HepG2 (cell line): ENCODE results near the gene SRSF3. TPM values are rescaled to one million over a fixed set of nuclear protein-coding genes. Genes with fewer than 3 reads are reported as not detected.

ENCODE experiments used
- ARID2 ChIP-seq: sonication (generic); formaldehyde crosslinking; IDR thresholded peaks from 2 replicates; pipeline ENCODE4 v1.8.1; 2022; ENCODE audit warnings: mild to moderate bottlenecking, missing genetic modification reagents, borderline replicate concordance
- CC2D1A ChIP-seq: sonication (generic); formaldehyde crosslinking; IDR thresholded peaks from 2 replicates; pipeline ENCODE4 v1.8.1; 2023; ENCODE audit warnings: mild to moderate bottlenecking, missing genetic modification reagents
- CCAR2 ChIP-seq: fragments of 200-400 bp; formaldehyde crosslinking; optimal IDR thresholded peaks from 2 replicates; pipeline ENCODE3; 2018; ENCODE audit warnings: low read depth, mild to moderate bottlenecking, low read length, moderate library complexity
- CEBPZ ChIP-seq: IDR thresholded peaks from 2 replicates; pipeline ENCODE4 v1.6.1; 2012; ENCODE audit warnings: low read length, improper control_type of control experiment
- FOXJ3 ChIP-seq: sonication (generic); formaldehyde crosslinking; IDR thresholded peaks from 2 replicates; pipeline ENCODE4 v1.4.0; 2020; ENCODE audit warnings: missing genetic modification reagents, mild to moderate bottlenecking, borderline replicate concordance
- FOXO1 ChIP-seq: sonication (generic); formaldehyde crosslinking; IDR thresholded peaks from 2 replicates; pipeline ENCODE4 v1.4.0; 2020; ENCODE audit warnings: missing genetic modification reagents
- GLI4 ChIP-seq: sonication (generic); formaldehyde crosslinking; IDR thresholded peaks from 2 replicates; pipeline ENCODE4 v1.5.1; 2020; ENCODE audit warnings: missing genetic modification reagents, mild to moderate bottlenecking, moderate library complexity, borderline replicate concordance
- ISL2 ChIP-seq: sonication (generic); formaldehyde crosslinking; IDR thresholded peaks from 2 replicates; pipeline ENCODE4 v1.5.0; 2020; ENCODE audit warnings: missing genetic modification reagents
- KLF15 ChIP-seq: sonication (generic); formaldehyde crosslinking; IDR thresholded peaks from 2 replicates; pipeline ENCODE4 v1.8.1; 2023; ENCODE audit warnings: borderline replicate concordance, mild to moderate bottlenecking, inconsistent platforms, missing genetic modification reagents, mixed read lengths
- MTA1 ChIP-seq: sonication (generic); formaldehyde crosslinking; IDR thresholded peaks from 2 replicates; pipeline ENCODE4 v1.4.0; 2020; ENCODE audit warnings: missing genetic modification reagents, mild to moderate bottlenecking, borderline replicate concordance
- NFE2L1 ChIP-seq: sonication (generic); formaldehyde crosslinking; IDR thresholded peaks from 2 replicates; pipeline ENCODE4 v1.4.0; 2020; ENCODE audit warnings: missing genetic modification reagents, mild to moderate bottlenecking, borderline replicate concordance
- PHF8 ChIP-seq: sonication (generic); formaldehyde crosslinking; IDR thresholded peaks from 2 replicates; pipeline ENCODE4 v1.5.0; 2020; ENCODE audit warnings: missing genetic modification reagents
- RARA ChIP-seq: IDR thresholded peaks from 2 replicates; pipeline ENCODE4 v1.6.1; 2016; ENCODE audit warnings: missing genetic modification reagents, missing compliant biosample characterization
- RBM22 ChIP-seq: fragments of 200-400 bp; formaldehyde crosslinking; optimal IDR thresholded peaks from 2 replicates; pipeline ENCODE3; 2017; ENCODE audit warnings: mild to moderate bottlenecking, low read length, moderate library complexity
- SMC3 ChIP-seq: IDR thresholded peaks from 2 replicates; pipeline ENCODE4 v1.6.1; 2011; ENCODE audit warnings: low read length, improper control_type of control experiment
- SRSF1 ChIP-seq: fragments of 200-400 bp; formaldehyde crosslinking; optimal IDR thresholded peaks from 2 replicates; pipeline ENCODE3; 2017; ENCODE audit warnings: mild to moderate bottlenecking, low read depth, low read length, moderate library complexity
- TBX3 ChIP-seq: fragments of 450-650 bp; IDR thresholded peaks from 2 replicates; pipeline ENCODE4 v1.6.1; 2017; ENCODE audit warnings: antibody characterized with exemption, mild to moderate bottlenecking, inconsistent platforms, borderline replicate concordance
- ZFP90 ChIP-seq: sonication (generic); formaldehyde crosslinking; IDR thresholded peaks from 2 replicates; pipeline ENCODE4 v1.8.0; 2022; ENCODE audit warnings: missing genetic modification reagents, mild to moderate bottlenecking, inconsistent platforms, borderline replicate concordance
- ZNF296 ChIP-seq: sonication (generic); formaldehyde crosslinking; conservative IDR thresholded peaks from 2 replicates; pipeline ENCODE4 v1.5.0; 2020; ENCODE audit warnings: mild to moderate bottlenecking, missing genetic modification reagents
- ZNF354B ChIP-seq: sonication (generic); formaldehyde crosslinking; IDR thresholded peaks from 2 replicates; pipeline ENCODE4 v1.8.0; 2022; ENCODE audit warnings: mild to moderate bottlenecking, missing genetic modification reagents
- ZNF510 ChIP-seq: sonication (generic); formaldehyde crosslinking; IDR thresholded peaks from 2 replicates; pipeline ENCODE4 v1.4.0; 2020; ENCODE audit warnings: low read depth, mild to moderate bottlenecking, missing genetic modification reagents
- ZNF724P ChIP-seq: sonication (generic); formaldehyde crosslinking; IDR thresholded peaks from 2 replicates; pipeline ENCODE4 v1.8.0; 2022; ENCODE audit warnings: missing genetic modification reagents, borderline replicate concordance
- ZNF891 ChIP-seq: sonication (generic); formaldehyde crosslinking; IDR thresholded peaks from 2 replicates; pipeline ENCODE4 v1.5.0; 2020; ENCODE audit warnings: mild to moderate bottlenecking, missing genetic modification reagents
- ZSCAN5A ChIP-seq: sonication (generic); formaldehyde crosslinking; IDR thresholded peaks from 2 replicates; pipeline ENCODE4 v1.8.0; 2022; ENCODE audit warnings: mild to moderate bottlenecking, missing genetic modification reagents, borderline replicate concordance
- polyA plus RNA-seq, 8 experiments: library from polyadenylated mRNA; depleted of rRNA in 3 of 8; stranded (reverse) in 7 of 8; unstranded in 1 of 8; fragments of >200 nt; fragmentation: Illumina TruSeq in 4 of 8; extraction: Trizol in 4 of 8; gene quantifications; 2 replicates each; pipeline versions ENCODE4 v1.2.1 to v1.2.3, GENCODE V29; 2011 to 2016; ENCODE audit warnings: low read depth in 4 of 8, missing spikeins in 1 of 8, mixed read lengths in 1 of 8; ENCODE audit not compliant: insufficient read depth in 1 of 8
- total RNA-seq, 5 experiments: library from RNA; depleted of rRNA; stranded (reverse); fragments of >200 nt; fragmentation: Illumina TruSeq; extraction: Trizol; gene quantifications; 2 replicates each; pipeline ENCODE4 v1.2.3, GENCODE V29; 2016; ENCODE audit warnings: low read depth in 1 of 5
- TF ChIP-seq, protein P1 (sequence below): sonication (generic); formaldehyde crosslinking; IDR thresholded peaks from 2 replicates; pipeline ENCODE4 v1.5.0; 2020; ENCODE audit warnings: missing genetic modification reagents, mild to moderate bottlenecking, borderline replicate concordance

The SRSF3 gene
- total and polyA plus RNA-seq, 2 of the 13 experiments (the other 11 are each of a cell fraction or from before 2014, with no cell fraction given) = 206 to 684 TPM

DNA sequence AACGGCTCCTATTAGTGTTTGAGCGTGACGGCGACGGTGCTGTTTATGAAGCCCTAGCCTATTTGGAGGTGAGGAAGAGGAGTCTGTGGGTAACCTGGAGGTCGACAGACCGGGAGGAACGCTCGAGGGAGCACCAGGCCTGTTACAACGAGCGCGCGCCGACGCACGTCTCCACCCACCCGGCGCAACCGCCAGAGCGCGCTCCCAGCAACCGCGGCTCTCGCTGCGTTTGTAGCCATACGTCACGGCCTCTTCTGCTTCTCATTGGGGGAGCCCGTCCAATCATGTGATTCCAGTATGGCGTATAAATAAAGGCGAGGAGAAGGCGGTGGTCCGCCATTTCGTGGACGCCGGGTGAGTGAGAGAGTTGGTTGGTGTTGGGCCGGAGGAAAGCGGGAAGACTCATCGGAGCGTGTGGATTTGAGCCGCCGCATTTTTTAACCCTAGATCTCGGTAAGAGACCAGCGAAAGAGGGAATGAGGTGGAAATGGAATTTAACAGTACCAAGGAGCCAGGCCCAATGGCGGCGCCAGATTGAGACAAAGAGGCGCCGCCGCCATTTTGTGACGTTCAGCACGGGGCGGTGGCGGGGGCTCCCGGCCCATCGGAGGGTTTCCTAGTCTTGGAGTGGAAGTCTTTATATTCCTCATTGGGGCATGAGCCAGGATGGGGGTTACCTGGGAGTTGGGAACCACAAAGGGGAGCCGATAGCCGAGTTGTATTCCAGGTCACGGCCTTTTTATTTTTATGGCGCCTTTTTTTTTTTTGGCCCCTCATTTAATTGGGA is at the start of gene SRSF3 (continued):
- TF ChIP-seq RARA (peak; percentile 34; the same call in 1 of the 2 replicates), ZNF510 (CRISPR knock-in tag) (peak; percentile 63; the same call in 1 of the 2 replicates), PHF8 (CRISPR knock-in tag) (peak; percentile 94), ZNF296 (CRISPR knock-in tag) (no peak; the same call in 1 of the 2 replicates), ZNF354B (CRISPR knock-in tag) (0 out of 2 replicates have a peak, but pooled peaks have one; percentile 45), FOXO1 (CRISPR knock-in tag) (peak; percentile 60), SRSF1 (peak; percentile 100), KLF15 (CRISPR knock-in tag) (no peak; the same call in 1 of the 2 replicates), MTA1 (CRISPR knock-in tag) (0 out of 2 replicates have a peak, but pooled peaks have one; percentile 42), ISL2 (CRISPR knock-in tag) (peak; percentile 76), ZFP90 (peak; percentile 92), TBX3 (no peak), SMC3 (peak; percentile 14; the same call in 1 of the 2 replicates), ZSCAN5A (CRISPR knock-in tag) (peak; percentile 84; the same call in 1 of the 2 replicates), CC2D1A (peak; percentile 98), RBM22 (peak; percentile 92), CCAR2 (no peak), ARID2 (CRISPR knock-in tag) (peak; percentile 97), CEBPZ (no peak), ZNF891 (CRISPR knock-in tag) (no peak; the same call in 1 of the 2 replicates), ZNF724P (CRISPR knock-in tag) (peak; percentile 94), FOXJ3 (no peak), GLI4 (no peak), NFE2L1 (CRISPR knock-in tag) (no peak)
- TF ChIP-seq, protein P1, sequence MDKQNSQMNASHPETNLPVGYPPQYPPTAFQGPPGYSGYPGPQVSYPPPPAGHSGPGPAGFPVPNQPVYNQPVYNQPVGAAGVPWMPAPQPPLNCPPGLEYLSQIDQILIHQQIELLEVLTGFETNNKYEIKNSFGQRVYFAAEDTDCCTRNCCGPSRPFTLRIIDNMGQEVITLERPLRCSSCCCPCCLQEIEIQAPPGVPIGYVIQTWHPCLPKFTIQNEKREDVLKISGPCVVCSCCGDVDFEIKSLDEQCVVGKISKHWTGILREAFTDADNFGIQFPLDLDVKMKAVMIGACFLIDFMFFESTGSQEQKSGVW (CRISPR knock-in tag) = no peak
